GM23338 (cell line): ENCODE data around the gene BTNL2. TPM values are rescaled to one million over a fixed set of nuclear protein-coding genes. Genes with fewer than 3 reads are reported as not detected.

Source experiments
- ATAC-seq: fragments of 200-7000 bp; cut with Tn5 transposase; 3 replicates; pipeline ENCODE4 v1.9.1; 2020
- DNase-seq: peaks from one replicate; pipeline ENCODE4 v3.0.0-alpha.2; 2015; ENCODE audit warnings: low spot score
- H2AFZ ChIP-seq: fragments of 200-600 bp; sonication (generic); 2 replicates; pipeline ENCODE4 v1.8.0; 2016; ENCODE audit warnings: antibody characterized with exemption, mild to moderate bottlenecking, moderate library complexity
- H3F3A ChIP-seq: fragments of 200-600 bp; sonication (generic); replicated peaks from 2 replicates; pipeline ENCODE4 v1.8.0; 2017; ENCODE audit warnings: antibody characterized with exemption, mixed run types, low read depth
- H3K27ac ChIP-seq: fragments of 200-600 bp; sonication (generic); 2 replicates; pipeline ENCODE4 v1.6.1; 2016; ENCODE audit warnings: low read depth
- H3K27me3 ChIP-seq: fragments of 200-600 bp; sonication (generic); 2 replicates; pipeline ENCODE4 v1.8.0; 2016; ENCODE audit warnings: mild to moderate bottlenecking, mixed run types, moderate library complexity; ENCODE audit not compliant: insufficient read depth
- H3K36me3 ChIP-seq: fragments of 200-600 bp; sonication (generic); 2 replicates; pipeline ENCODE4 v1.8.0; 2016; ENCODE audit warnings: mild to moderate bottlenecking; ENCODE audit not compliant: insufficient read depth
- H3K4me1 ChIP-seq: fragments of 200-600 bp; sonication (generic); 2 replicates; pipeline ENCODE4 v1.8.0; 2016; ENCODE audit warnings: mild to moderate bottlenecking, moderate library complexity; ENCODE audit not compliant: insufficient read depth
- H3K4me2 ChIP-seq: fragments of 200-600 bp; sonication (generic); 2 replicates; pipeline ENCODE4 v1.7.1; 2017; ENCODE audit warnings: mixed run types
- H3K4me3 ChIP-seq: fragments of 200-600 bp; sonication (generic); 2 replicates; pipeline ENCODE4 v1.6.1; 2016; ENCODE audit warnings: mixed run types
- H3K79me2 ChIP-seq: fragments of 200-600 bp; sonication (generic); replicated peaks from 2 replicates; pipeline ENCODE4 v1.8.0; 2017; ENCODE audit warnings: mild to moderate bottlenecking; ENCODE audit not compliant: insufficient read depth
- H3K9me2 ChIP-seq: fragments of 200-600 bp; sonication (generic); 2 replicates; pipeline ENCODE4 v1.8.0; 2017; ENCODE audit not compliant: insufficient read depth
- H4K20me1 ChIP-seq: fragments of 200-600 bp; sonication (generic); replicated peaks from 2 replicates; pipeline ENCODE4 v1.8.0; 2017; ENCODE audit warnings: mild to moderate bottlenecking; ENCODE audit not compliant: insufficient read depth
- H3K27ac Mint-ChIP-seq: 2 replicates; pipeline ENCODE4 v1.8.0; 2020; ENCODE audit warnings: inconsistent platforms, mild to moderate bottlenecking, moderate library complexity, mixed read lengths
- H3K27me3 Mint-ChIP-seq: 3 replicates; pipeline ENCODE4 v1.8.0; 2022; ENCODE audit warnings: low read depth, mild to moderate bottlenecking, moderate library complexity, mixed read lengths, inconsistent platforms; ENCODE audit not compliant: insufficient read depth, poor library complexity
- H3K36me3 Mint-ChIP-seq: 3 replicates; pipeline ENCODE4 v1.8.0; 2021; ENCODE audit warnings: low read depth, mild to moderate bottlenecking, inconsistent platforms, moderate library complexity, mixed read lengths
- H3K4me1 Mint-ChIP-seq: 3 replicates; pipeline ENCODE4 v1.8.0; 2020; ENCODE audit warnings: mild to moderate bottlenecking, inconsistent platforms, mixed read lengths
- H3K4me3 Mint-ChIP-seq: 3 replicates; pipeline ENCODE4 v1.8.0; 2021; ENCODE audit warnings: moderate library complexity, mild to moderate bottlenecking, inconsistent platforms, mixed read lengths
- H3K9me3 Mint-ChIP-seq: 3 replicates; pipeline ENCODE4 v1.8.0; 2020; ENCODE audit warnings: moderate library complexity, mild to moderate bottlenecking, inconsistent platforms, mixed read lengths
- CREB1 ChIP-seq: fragments of 250-450 bp; sonication (Bioruptor Pico); IDR thresholded peaks from 2 replicates; pipeline ENCODE4 v1.5.0; 2020; ENCODE audit warnings: low read depth, mild to moderate bottlenecking, moderate library complexity
- EZH2 ChIP-seq: fragments of 200-600 bp; sonication (generic); IDR thresholded peaks from one replicate; pipeline ENCODE4 v1.8.0; 2017; ENCODE audit warnings: antibody characterized with exemption, mild to moderate bottlenecking, low read depth; ENCODE audit not compliant: unreplicated experiment
- EZH2phosphoT487 ChIP-seq: fragments of 200-600 bp; sonication (generic); IDR thresholded peaks from one replicate; pipeline ENCODE4 v1.8.1; 2018; ENCODE audit warnings: antibody characterized with exemption; ENCODE audit not compliant: unreplicated experiment
- NANOG ChIP-seq: IDR thresholded peaks from 2 replicates; pipeline ENCODE4 v1.6.1; 2016; ENCODE audit warnings: antibody characterized with exemption, borderline replicate concordance
- STAT1 ChIP-seq: IDR thresholded peaks from one replicate; pipeline ENCODE4 v1.6.1; 2016; ENCODE audit warnings: antibody characterized with exemption; ENCODE audit not compliant: unreplicated experiment
- ZNF114 ChIP-seq: fragments of 250-450 bp; sonication (Bioruptor Pico); IDR thresholded peaks from 2 replicates; pipeline ENCODE4 v1.5.0; 2020; ENCODE audit warnings: mild to moderate bottlenecking, moderate library complexity
- polyA plus RNA-seq: library from polyadenylated mRNA; unstranded; fragments of >200 nt; fragmentation: Nextera tagmentation; extraction: Ambion mirVana; gene quantifications from 2 replicates; pipeline ENCODE4 v1.2.1, GENCODE V29; 2016
- total RNA-seq: library from RNA; depleted of rRNA; stranded (reverse); fragments of >200 nt; shearing (Covaris generic); gene quantifications from 2 replicates; pipeline ENCODE4 v1.2.3, GENCODE V29; 2014
- TF ChIP-seq, protein P1 (sequence below): fragments of 250-450 bp; sonication (Bioruptor Pico); IDR thresholded peaks from 2 replicates; pipeline ENCODE4 v1.5.0; 2020; ENCODE audit warnings: mild to moderate bottlenecking, moderate library complexity
- TF ChIP-seq, protein P2 (sequence below), 2 experiments: fragments of 200-600 bp in 1 of 2; sonication (generic) in 1 of 2; conservative IDR thresholded peaks; 2 replicates each; pipeline versions ENCODE4 v1.5.1 to v1.6.1; 2016 to 2017; ENCODE audit warnings: antibody characterized with exemption in 2 of 2, low read depth in 2 of 2, mild to moderate bottlenecking in 2 of 2, moderate library complexity in 1 of 2

The BTNL2 gene
- total and polyA plus RNA-seq, 2 experiments from 2014 or later = not detected

DNA sequence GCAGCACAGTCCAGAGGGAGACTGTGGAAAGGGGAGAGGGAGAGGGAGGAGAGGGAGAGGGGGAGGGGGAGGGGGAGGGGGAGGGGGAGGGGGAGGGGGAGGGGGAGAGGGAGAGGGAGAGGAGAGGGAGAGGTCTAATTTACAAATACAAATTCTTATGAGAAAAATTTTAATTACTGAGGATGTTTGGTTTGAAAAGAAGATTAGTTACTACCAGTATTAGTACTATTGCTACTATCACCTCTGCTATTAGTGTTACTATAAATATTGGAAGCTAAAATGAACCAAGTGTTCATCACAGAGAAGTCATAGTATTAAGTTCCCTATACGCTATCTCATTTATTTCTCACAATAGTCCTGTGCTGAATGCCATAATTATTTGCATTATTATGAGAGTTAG, 20.9 kb downstream of the BTNL2 start (continued):
- TF ChIP-seq, protein P1, sequence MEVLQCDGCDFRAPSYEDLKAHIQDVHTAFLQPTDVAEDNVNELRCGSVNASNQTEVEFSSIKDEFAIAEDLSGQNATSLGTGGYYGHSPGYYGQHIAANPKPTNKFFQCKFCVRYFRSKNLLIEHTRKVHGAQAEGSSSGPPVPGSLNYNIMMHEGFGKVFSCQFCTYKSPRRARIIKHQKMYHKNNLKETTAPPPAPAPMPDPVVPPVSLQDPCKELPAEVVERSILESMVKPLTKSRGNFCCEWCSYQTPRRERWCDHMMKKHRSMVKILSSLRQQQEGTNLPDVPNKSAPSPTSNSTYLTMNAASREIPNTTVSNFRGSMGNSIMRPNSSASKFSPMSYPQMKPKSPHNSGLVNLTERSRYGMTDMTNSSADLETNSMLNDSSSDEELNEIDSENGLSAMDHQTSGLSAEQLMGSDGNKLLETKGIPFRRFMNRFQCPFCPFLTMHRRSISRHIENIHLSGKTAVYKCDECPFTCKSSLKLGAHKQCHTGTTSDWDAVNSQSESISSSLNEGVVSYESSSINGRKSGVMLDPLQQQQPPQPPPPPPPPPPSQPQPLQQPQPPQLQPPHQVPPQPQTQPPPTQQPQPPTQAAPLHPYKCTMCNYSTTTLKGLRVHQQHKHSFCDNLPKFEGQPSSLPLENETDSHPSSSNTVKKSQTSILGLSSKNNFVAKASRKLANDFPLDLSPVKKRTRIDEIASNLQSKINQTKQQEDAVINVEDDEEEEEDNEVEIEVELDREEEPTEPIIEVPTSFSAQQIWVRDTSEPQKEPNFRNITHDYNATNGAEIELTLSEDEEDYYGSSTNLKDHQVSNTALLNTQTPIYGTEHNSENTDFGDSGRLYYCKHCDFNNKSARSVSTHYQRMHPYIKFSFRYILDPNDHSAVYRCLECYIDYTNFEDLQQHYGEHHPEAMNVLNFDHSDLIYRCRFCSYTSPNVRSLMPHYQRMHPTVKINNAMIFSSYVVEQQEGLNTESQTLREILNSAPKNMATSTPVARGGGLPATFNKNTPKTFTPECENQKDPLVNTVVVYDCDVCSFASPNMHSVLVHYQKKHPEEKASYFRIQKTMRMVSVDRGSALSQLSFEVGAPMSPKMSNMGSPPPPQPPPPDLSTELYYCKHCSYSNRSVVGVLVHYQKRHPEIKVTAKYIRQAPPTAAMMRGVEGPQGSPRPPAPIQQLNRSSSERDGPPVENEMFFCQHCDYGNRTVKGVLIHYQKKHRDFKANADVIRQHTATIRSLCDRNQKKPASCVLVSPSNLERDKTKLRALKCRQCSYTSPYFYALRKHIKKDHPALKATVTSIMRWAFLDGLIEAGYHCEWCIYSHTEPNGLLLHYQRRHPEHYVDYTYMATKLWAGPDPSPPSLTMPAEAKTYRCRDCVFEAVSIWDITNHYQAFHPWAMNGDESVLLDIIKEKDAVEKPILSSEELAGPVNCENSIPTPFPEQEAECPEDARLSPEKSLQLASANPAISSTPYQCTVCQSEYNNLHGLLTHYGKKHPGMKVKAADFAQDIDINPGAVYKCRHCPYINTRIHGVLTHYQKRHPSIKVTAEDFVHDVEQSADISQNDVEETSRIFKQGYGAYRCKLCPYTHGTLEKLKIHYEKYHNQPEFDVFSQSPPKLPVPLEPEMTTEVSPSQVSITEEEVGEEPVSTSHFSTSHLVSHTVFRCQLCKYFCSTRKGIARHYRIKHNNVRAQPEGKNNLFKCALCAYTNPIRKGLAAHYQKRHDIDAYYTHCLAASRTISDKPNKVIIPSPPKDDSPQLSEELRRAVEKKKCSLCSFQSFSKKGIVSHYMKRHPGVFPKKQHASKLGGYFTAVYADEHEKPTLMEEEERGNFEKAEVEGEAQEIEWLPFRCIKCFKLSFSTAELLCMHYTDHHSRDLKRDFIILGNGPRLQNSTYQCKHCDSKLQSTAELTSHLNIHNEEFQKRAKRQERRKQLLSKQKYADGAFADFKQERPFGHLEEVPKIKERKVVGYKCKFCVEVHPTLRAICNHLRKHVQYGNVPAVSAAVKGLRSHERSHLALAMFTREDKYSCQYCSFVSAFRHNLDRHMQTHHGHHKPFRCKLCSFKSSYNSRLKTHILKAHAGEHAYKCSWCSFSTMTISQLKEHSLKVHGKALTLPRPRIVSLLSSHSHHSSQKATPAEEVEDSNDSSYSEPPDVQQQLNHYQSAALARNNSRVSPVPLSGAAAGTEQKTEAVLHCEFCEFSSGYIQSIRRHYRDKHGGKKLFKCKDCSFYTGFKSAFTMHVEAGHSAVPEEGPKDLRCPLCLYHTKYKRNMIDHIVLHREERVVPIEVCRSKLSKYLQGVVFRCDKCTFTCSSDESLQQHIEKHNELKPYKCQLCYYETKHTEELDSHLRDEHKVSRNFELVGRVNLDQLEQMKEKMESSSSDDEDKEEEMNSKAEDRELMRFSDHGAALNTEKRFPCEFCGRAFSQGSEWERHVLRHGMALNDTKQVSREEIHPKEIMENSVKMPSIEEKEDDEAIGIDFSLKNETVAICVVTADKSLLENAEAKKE (CRISPR knock-in tag) = no peak
- no peak for TF ChIP-seq CREB1
- TF ChIP-seq, protein P2, sequence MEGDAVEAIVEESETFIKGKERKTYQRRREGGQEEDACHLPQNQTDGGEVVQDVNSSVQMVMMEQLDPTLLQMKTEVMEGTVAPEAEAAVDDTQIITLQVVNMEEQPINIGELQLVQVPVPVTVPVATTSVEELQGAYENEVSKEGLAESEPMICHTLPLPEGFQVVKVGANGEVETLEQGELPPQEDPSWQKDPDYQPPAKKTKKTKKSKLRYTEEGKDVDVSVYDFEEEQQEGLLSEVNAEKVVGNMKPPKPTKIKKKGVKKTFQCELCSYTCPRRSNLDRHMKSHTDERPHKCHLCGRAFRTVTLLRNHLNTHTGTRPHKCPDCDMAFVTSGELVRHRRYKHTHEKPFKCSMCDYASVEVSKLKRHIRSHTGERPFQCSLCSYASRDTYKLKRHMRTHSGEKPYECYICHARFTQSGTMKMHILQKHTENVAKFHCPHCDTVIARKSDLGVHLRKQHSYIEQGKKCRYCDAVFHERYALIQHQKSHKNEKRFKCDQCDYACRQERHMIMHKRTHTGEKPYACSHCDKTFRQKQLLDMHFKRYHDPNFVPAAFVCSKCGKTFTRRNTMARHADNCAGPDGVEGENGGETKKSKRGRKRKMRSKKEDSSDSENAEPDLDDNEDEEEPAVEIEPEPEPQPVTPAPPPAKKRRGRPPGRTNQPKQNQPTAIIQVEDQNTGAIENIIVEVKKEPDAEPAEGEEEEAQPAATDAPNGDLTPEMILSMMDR (conservative IDR thresholded peaks at IDR 0.05; ENCODE audit: low read depth in 2 of 2) = no peak
- no peak for TF ChIP-seq ZNF114 (CRISPR knock-in tag)

DNA sequence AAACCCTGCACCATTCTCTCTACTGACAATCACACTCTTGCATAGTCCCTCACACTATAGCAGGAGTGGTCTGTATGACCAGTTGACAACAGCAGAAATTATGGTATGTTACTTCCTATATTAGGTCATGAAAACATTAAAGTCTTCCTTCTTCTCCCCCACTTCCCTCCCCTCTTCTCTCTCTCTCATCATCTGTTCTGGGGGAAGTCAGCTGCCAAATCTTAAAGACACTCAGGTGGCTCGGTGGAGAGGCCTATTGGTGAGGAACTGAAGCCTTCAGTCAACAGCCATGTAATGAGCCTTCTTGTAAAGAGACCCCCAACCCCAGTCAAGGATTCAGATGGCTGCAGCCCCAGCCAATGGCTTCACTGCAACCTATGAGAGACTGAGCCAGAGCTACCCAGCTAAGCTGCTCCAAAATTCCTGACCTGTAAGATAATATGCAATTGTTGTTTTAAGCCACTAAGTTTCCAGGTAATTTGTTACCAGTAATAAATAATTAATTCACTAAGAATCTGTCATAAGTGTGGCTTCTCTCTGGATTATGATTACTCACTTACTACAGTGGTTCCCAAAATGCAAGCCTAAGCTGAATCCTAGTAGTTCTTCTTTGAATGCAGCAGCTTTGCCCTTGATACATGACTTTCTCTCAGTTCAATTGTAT, 24.1 kb downstream of the BTNL2 start:
- Mint-ChIP-seq H3K4me1 (no peaks in the 10 kb centered on the region), H3K27ac (no peak overlapping the region), H3K27me3 (peaks cover 2% of the 10 kb centered on the region), H3K36me3 (peaks cover 3% of the 10 kb centered on the region; the same call in 1 of the 3 replicates), H3K9me3 (peaks cover 12% of the 10 kb centered on the region; the same call in 2 of the 3 replicates), H3K4me3 (no peak overlapping the region)
- H3K27me3 ChIP-seq = no peaks in the 10 kb centered on the region
- no peaks in the 10 kb centered on the region for H3F3A ChIP-seq
- H3K9me2 ChIP-seq = no peaks in the 10 kb centered on the region
- H3K4me3 ChIP-seq = no peak overlapping the region
- H3K79me2 ChIP-seq = no peaks in the 10 kb centered on the region
- H3K4me2 ChIP-seq = no peak overlapping the region
- DNase-seq (no peak), ATAC-seq (no peak)
- no peaks in the 10 kb centered on the region for H3K4me1 ChIP-seq
- H2AFZ ChIP-seq = no peak overlapping the region
- no peaks in the 10 kb centered on the region for H4K20me1 ChIP-seq
- H3K36me3 ChIP-seq = no peaks in the 10 kb centered on the region
- H3K27ac ChIP-seq = no peak overlapping the region
- TF ChIP-seq CREB1 (no peak), EZH2phosphoT487 (no peak), STAT1 (no peak), EZH2 (no peak), ZNF114 (CRISPR knock-in tag) (no peak), NANOG (no peak)
- TF ChIP-seq, protein P2 (conservative IDR thresholded peaks at IDR 0.05; ENCODE audit: low read depth in 2 of 2) = no peak
